Measurements from ENCODE around the gene PYY.

DNA sequence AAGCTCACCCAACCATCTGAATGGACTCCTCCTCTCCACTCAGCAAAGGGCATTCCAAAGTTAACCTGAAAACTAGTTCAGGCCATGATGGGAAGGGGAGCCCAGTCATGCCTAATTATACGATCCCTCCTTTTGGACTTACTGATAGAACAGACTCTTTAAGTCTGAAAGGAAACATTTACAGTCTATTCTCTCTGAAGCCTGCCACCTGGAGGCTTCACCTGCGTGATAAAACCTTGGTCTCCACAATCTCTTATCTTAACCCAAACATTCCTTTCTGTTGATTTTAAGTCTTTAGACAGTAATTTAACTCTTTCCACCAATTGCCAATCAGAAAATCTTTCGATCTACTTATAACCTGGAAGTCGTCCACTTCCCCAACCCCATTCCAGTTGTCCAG is 37.4 kb downstream of the PYY start:
- TF ChIP-seq, protein P1, sequence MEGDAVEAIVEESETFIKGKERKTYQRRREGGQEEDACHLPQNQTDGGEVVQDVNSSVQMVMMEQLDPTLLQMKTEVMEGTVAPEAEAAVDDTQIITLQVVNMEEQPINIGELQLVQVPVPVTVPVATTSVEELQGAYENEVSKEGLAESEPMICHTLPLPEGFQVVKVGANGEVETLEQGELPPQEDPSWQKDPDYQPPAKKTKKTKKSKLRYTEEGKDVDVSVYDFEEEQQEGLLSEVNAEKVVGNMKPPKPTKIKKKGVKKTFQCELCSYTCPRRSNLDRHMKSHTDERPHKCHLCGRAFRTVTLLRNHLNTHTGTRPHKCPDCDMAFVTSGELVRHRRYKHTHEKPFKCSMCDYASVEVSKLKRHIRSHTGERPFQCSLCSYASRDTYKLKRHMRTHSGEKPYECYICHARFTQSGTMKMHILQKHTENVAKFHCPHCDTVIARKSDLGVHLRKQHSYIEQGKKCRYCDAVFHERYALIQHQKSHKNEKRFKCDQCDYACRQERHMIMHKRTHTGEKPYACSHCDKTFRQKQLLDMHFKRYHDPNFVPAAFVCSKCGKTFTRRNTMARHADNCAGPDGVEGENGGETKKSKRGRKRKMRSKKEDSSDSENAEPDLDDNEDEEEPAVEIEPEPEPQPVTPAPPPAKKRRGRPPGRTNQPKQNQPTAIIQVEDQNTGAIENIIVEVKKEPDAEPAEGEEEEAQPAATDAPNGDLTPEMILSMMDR (IDR thresholded peaks at IDR 0.05): no peak
- no peak for TF ChIP-seq POLR2AphosphoS5 (IDR thresholded peaks at IDR 0.05; ENCODE audit: insufficient read depth in 1 of 2, low read depth in 1 of 2)
